Measurements from ENCODE around the gene SRPX. TPM values are rescaled to one million over a fixed set of nuclear protein-coding genes. Genes with fewer than 3 reads are reported as not detected.

Gene SRPX
- total RNA-seq, 1 experiment from 2014 or later, result 9.4 TPM

GRCh38 chrX:38216642-38217041 lies 4.0 kb downstream of the SRPX start:
- no TSS peak for BruUV-seq (replicated peaks)
- DNase-seq (ENCODE audit: unreplicated experiment), result no peak
- Mint-ChIP-seq H3K9me3 (ENCODE audit: unreplicated experiment) (no peaks in the 10 kb centered on the region), H3K4me1 (ENCODE audit: insufficient read depth, unreplicated experiment) (peaks cover 8% of the 10 kb centered on the region), H3K4me3 (ENCODE audit: unreplicated experiment) (no peak overlapping the region), H3K27me3 (ENCODE audit: insufficient read depth, unreplicated experiment) (peaks cover 62% of the 10 kb centered on the region), H3K27ac (ENCODE audit: low read depth, unreplicated experiment) (no peak overlapping the region), H3K36me3 (ENCODE audit: insufficient read depth, unreplicated experiment) (no peaks in the 10 kb centered on the region)
- CTCF ChIA-PET, result interaction anchor here (0.6 to 4.2 kb wide), 3 partner anchors 24 to 1948 kb away, joined by 3 to 18 read pairs (median 4); partner anchors contain the start of gene RPGR
- POLR2A ChIA-PET, result no interaction called here
- intact Hi-C loops (cut with micrococcal nuclease), result no loop called here
- no peak for TF ChIP-seq CTCF (IDR thresholded peaks at IDR 0.05; ENCODE audit: unreplicated experiment)

- BruUV-seq (replicated peaks), result no TSS peak
- no peak for TF ChIP-seq CTCF (IDR thresholded peaks at IDR 0.05; ENCODE audit: unreplicated experiment)
- peak; percentile 48 for DNase-seq (ENCODE audit: unreplicated experiment)
- Mint-ChIP-seq H3K9me3 (ENCODE audit: unreplicated experiment) (no peaks in the 10 kb centered on the region), H3K27ac (ENCODE audit: low read depth, unreplicated experiment) (no peak overlapping the region), H3K4me3 (ENCODE audit: unreplicated experiment) (no peak overlapping the region), H3K27me3 (ENCODE audit: insufficient read depth, unreplicated experiment) (peaks cover 67% of the 10 kb centered on the region), H3K4me1 (ENCODE audit: insufficient read depth, unreplicated experiment) (peaks cover 8% of the 10 kb centered on the region), H3K36me3 (ENCODE audit: insufficient read depth, unreplicated experiment) (no peaks in the 10 kb centered on the region)
- intact Hi-C loops (cut with micrococcal nuclease), result no loop called here
- POLR2A ChIA-PET, result no interaction called here
- CTCF ChIA-PET, result interaction anchor here (0.9 to 1.4 kb wide), 2 partner anchors 9 to 112 kb away, joined by 3 to 8 read pairs; partner anchors contain the start of gene RPGR
Measured at GRCh38 chrX:38214551-38215531, 5.8 kb downstream of the SRPX start.

- no peak for TF ChIP-seq CTCF (IDR thresholded peaks at IDR 0.05; ENCODE audit: unreplicated experiment)
- no peaks in the 10 kb centered on the region for H3K36me3 Mint-ChIP-seq (ENCODE audit: insufficient read depth, unreplicated experiment)
- H3K27me3 Mint-ChIP-seq (ENCODE audit: insufficient read depth, unreplicated experiment), result peaks cover 67% of the 10 kb centered on the region
- H3K27ac Mint-ChIP-seq (ENCODE audit: low read depth, unreplicated experiment), result no peak overlapping the region
- no peaks in the 10 kb centered on the region for H3K9me3 Mint-ChIP-seq (ENCODE audit: unreplicated experiment)
- H3K4me3 Mint-ChIP-seq (ENCODE audit: unreplicated experiment), result no peak overlapping the region
- peaks cover 8% of the 10 kb centered on the region for H3K4me1 Mint-ChIP-seq (ENCODE audit: insufficient read depth, unreplicated experiment)
- no TSS peak for BruUV-seq (replicated peaks)
- DNase-seq (ENCODE audit: unreplicated experiment), result no peak
- intact Hi-C loops (cut with micrococcal nuclease), result no loop called here
- CTCF ChIA-PET, result no interaction called here
- POLR2A ChIA-PET, result no interaction called here
Measured at GRCh38 chrX:38214044-38214443, 6.6 kb downstream of the SRPX start.

GRCh38 chrX:38211891-38212635 lies 8.6 kb downstream of the SRPX start:
- TF ChIP-seq CTCF (IDR thresholded peaks at IDR 0.05; ENCODE audit: unreplicated experiment), result no peak
- peaks cover 57% of the 10 kb centered on the region for H3K27me3 Mint-ChIP-seq (ENCODE audit: insufficient read depth, unreplicated experiment)
- no peak for DNase-seq (ENCODE audit: unreplicated experiment)
- no TSS peak for BruUV-seq (replicated peaks)
- H3K36me3 Mint-ChIP-seq (ENCODE audit: insufficient read depth, unreplicated experiment), result no peaks in the 10 kb centered on the region
- intact Hi-C loops (cut with micrococcal nuclease), result no loop called here
- no peak overlapping the region for H3K27ac Mint-ChIP-seq (ENCODE audit: low read depth, unreplicated experiment)
- CTCF ChIA-PET, result no interaction called here
- peaks cover 8% of the 10 kb centered on the region for H3K4me1 Mint-ChIP-seq (ENCODE audit: insufficient read depth, unreplicated experiment)
- POLR2A ChIA-PET, result no interaction called here
- no peaks in the 10 kb centered on the region for H3K9me3 Mint-ChIP-seq (ENCODE audit: unreplicated experiment)
- H3K4me3 Mint-ChIP-seq (ENCODE audit: unreplicated experiment), result no peak overlapping the region

All from MCF 10A (cell line).